ENCODE measurements around the gene SYT1.

Gene SYT1

GRCh38 chr12:78891646-78892353, 27.2 kb downstream of the SYT1 start:
- 87% methylated on average over 1 of the region's 1 CpG for WGBS

GRCh38 chr12:78898416-78898815, 33.8 kb downstream of the SYT1 start:
- H3K4me3 ChIP-seq (ENCODE audit: low read length): no peak overlapping the region
- H3K9me3 ChIP-seq (ENCODE audit: insufficient read depth, low read depth, low read length): no peaks in the 10 kb centered on the region
- H3K27ac ChIP-seq (ENCODE audit: low read depth, low read length): no peak overlapping the region
- H3K27me3 ChIP-seq (ENCODE audit: insufficient read depth, low read length): no peaks in the 10 kb centered on the region
- H3K9ac ChIP-seq (ENCODE audit: low read depth, low read length): no peak overlapping the region
- no peaks in the 10 kb centered on the region for H3K36me3 ChIP-seq (ENCODE audit: insufficient read depth, low read length)
- no CpG with 5 or more reads among the region's 1 CpG for WGBS
- no peaks in the 10 kb centered on the region for H3K4me1 ChIP-seq (ENCODE audit: insufficient read depth, low read length)

More at GRCh38 chr12:78891646-78892353, 27.2 kb downstream of the SYT1 start:
- no peak overlapping the region for H3K9ac ChIP-seq (ENCODE audit: low read depth, low read length)
- peaks cover 27% of the 10 kb centered on the region for H3K4me1 ChIP-seq (ENCODE audit: insufficient read depth, low read length)
- no peaks in the 10 kb centered on the region for H3K27me3 ChIP-seq (ENCODE audit: insufficient read depth, low read length)
- no peak overlapping the region for H3K4me3 ChIP-seq (ENCODE audit: low read length)
- H3K36me3 ChIP-seq (ENCODE audit: insufficient read depth, low read length): no peaks in the 10 kb centered on the region
- no peak overlapping the region for H3K27ac ChIP-seq (ENCODE audit: low read depth, low read length)
- no peaks in the 10 kb centered on the region for H3K9me3 ChIP-seq (ENCODE audit: insufficient read depth, low read depth, low read length)

- H3K9ac ChIP-seq (ENCODE audit: low read depth, low read length): no peak overlapping the region
- no peaks in the 10 kb centered on the region for H3K36me3 ChIP-seq (ENCODE audit: insufficient read depth, low read length)
- 8% methylated on average over 1 of the region's 1 CpG for WGBS
- H3K27ac ChIP-seq (ENCODE audit: low read depth, low read length): no peak overlapping the region; the same call in 1 of the 2 replicates
- no peaks in the 10 kb centered on the region for H3K27me3 ChIP-seq (ENCODE audit: insufficient read depth, low read length)
- no peak overlapping the region for H3K4me3 ChIP-seq (ENCODE audit: low read length)
- peaks cover 39% of the 10 kb centered on the region for H3K4me1 ChIP-seq (ENCODE audit: insufficient read depth, low read length)
- no peaks in the 10 kb centered on the region for H3K9me3 ChIP-seq (ENCODE audit: insufficient read depth, low read depth, low read length)
Measured at GRCh38 chr12:78914859-78915331, 50.3 kb downstream of the SYT1 start.

GRCh38 chr12:78916845-78917480, 52.4 kb downstream of the SYT1 start:
- no peaks in the 10 kb centered on the region for H3K36me3 ChIP-seq (ENCODE audit: insufficient read depth, low read length)
- no peak overlapping the region for H3K4me3 ChIP-seq (ENCODE audit: low read length)
- WGBS: 80% methylated on average over 3 of the region's 3 CpGs
- peaks cover 39% of the 10 kb centered on the region for H3K4me1 ChIP-seq (ENCODE audit: insufficient read depth, low read length)
- H3K9me3 ChIP-seq (ENCODE audit: insufficient read depth, low read depth, low read length): no peaks in the 10 kb centered on the region
- no peak overlapping the region for H3K9ac ChIP-seq (ENCODE audit: low read depth, low read length)
- H3K27me3 ChIP-seq (ENCODE audit: insufficient read depth, low read length): no peaks in the 10 kb centered on the region
- no peak overlapping the region for H3K27ac ChIP-seq (ENCODE audit: low read depth, low read length)

- peaks cover 39% of the 10 kb centered on the region for H3K4me1 ChIP-seq (ENCODE audit: insufficient read depth, low read length)
- no peak overlapping the region for H3K27ac ChIP-seq (ENCODE audit: low read depth, low read length)
- H3K9ac ChIP-seq (ENCODE audit: low read depth, low read length): no peak overlapping the region
- no peaks in the 10 kb centered on the region for H3K27me3 ChIP-seq (ENCODE audit: insufficient read depth, low read length)
- WGBS: 75% methylated on average over 1 of the region's 5 CpGs
- no peaks in the 10 kb centered on the region for H3K9me3 ChIP-seq (ENCODE audit: insufficient read depth, low read depth, low read length)
- H3K4me3 ChIP-seq (ENCODE audit: low read length): no peak overlapping the region
- no peaks in the 10 kb centered on the region for H3K36me3 ChIP-seq (ENCODE audit: insufficient read depth, low read length)
Measured at GRCh38 chr12:78917513-78917912, 52.9 kb downstream of the SYT1 start.

- Histone ChIP-seq H3K4me1 (ENCODE audit: insufficient read depth, low read length) (peaks cover 39% of the 10 kb centered on the region), H3K36me3 (ENCODE audit: insufficient read depth, low read length) (no peaks in the 10 kb centered on the region), H3K27me3 (ENCODE audit: insufficient read depth, low read length) (no peaks in the 10 kb centered on the region), H3K27ac (ENCODE audit: low read depth, low read length) (no peak overlapping the region), H3K9me3 (ENCODE audit: insufficient read depth, low read depth, low read length) (no peaks in the 10 kb centered on the region), H3K4me3 (ENCODE audit: low read length) (no peak overlapping the region), H3K9ac (ENCODE audit: low read depth, low read length) (no peak overlapping the region)
- 100% methylated on average over 2 of the region's 2 CpGs for WGBS
Measured at GRCh38 chr12:78918268-78918667, 53.7 kb downstream of the SYT1 start.

- Histone ChIP-seq H3K9me3 (ENCODE audit: insufficient read depth, low read depth, low read length) (no peaks in the 10 kb centered on the region), H3K4me3 (ENCODE audit: low read length) (no peak overlapping the region), H3K27me3 (ENCODE audit: insufficient read depth, low read length) (no peaks in the 10 kb centered on the region), H3K27ac (ENCODE audit: low read depth, low read length) (no peak overlapping the region), H3K36me3 (ENCODE audit: insufficient read depth, low read length) (no peaks in the 10 kb centered on the region), H3K9ac (ENCODE audit: low read depth, low read length) (no peak overlapping the region), H3K4me1 (ENCODE audit: insufficient read depth, low read length) (no peaks in the 10 kb centered on the region)
- WGBS: 93% methylated on average over 3 of the region's 5 CpGs
Measured at GRCh38 chr12:78928200-78929074, 63.9 kb downstream of the SYT1 start.

GRCh38 chr12:78929075-78929418, 64.5 kb downstream of the SYT1 start:
- Histone ChIP-seq H3K4me1 (ENCODE audit: insufficient read depth, low read length) (no peaks in the 10 kb centered on the region), H3K27ac (ENCODE audit: low read depth, low read length) (no peak overlapping the region), H3K4me3 (ENCODE audit: low read length) (no peak overlapping the region), H3K36me3 (ENCODE audit: insufficient read depth, low read length) (no peaks in the 10 kb centered on the region), H3K27me3 (ENCODE audit: insufficient read depth, low read length) (no peaks in the 10 kb centered on the region), H3K9me3 (ENCODE audit: insufficient read depth, low read depth, low read length) (no peaks in the 10 kb centered on the region), H3K9ac (ENCODE audit: low read depth, low read length) (no peak overlapping the region)
- 96% methylated on average over 6 of the region's 7 CpGs for WGBS

GRCh38 chr12:78931466-78931990, 67.0 kb downstream of the SYT1 start:
- peaks cover 3% of the 10 kb centered on the region for H3K4me1 ChIP-seq (ENCODE audit: insufficient read depth, low read length)
- no peak overlapping the region for H3K4me3 ChIP-seq (ENCODE audit: low read length)
- WGBS: 94% methylated on average over 1 of the region's 1 CpG
- no peaks in the 10 kb centered on the region for H3K27me3 ChIP-seq (ENCODE audit: insufficient read depth, low read length)
- no peak overlapping the region for H3K27ac ChIP-seq (ENCODE audit: low read depth, low read length)
- no peak overlapping the region for H3K9ac ChIP-seq (ENCODE audit: low read depth, low read length)
- H3K36me3 ChIP-seq (ENCODE audit: insufficient read depth, low read length): no peaks in the 10 kb centered on the region
- no peaks in the 10 kb centered on the region for H3K9me3 ChIP-seq (ENCODE audit: insufficient read depth, low read depth, low read length)

- no peaks in the 10 kb centered on the region for H3K27me3 ChIP-seq (ENCODE audit: insufficient read depth, low read length)
- no peak overlapping the region for H3K27ac ChIP-seq (ENCODE audit: low read depth, low read length)
- H3K36me3 ChIP-seq (ENCODE audit: insufficient read depth, low read length): no peaks in the 10 kb centered on the region
- peaks cover 6% of the 10 kb centered on the region for H3K4me1 ChIP-seq (ENCODE audit: insufficient read depth, low read length)
- H3K9ac ChIP-seq (ENCODE audit: low read depth, low read length): no peak overlapping the region
- no CpG with 5 or more reads among the region's 2 CpGs for WGBS
- H3K4me3 ChIP-seq (ENCODE audit: low read length): no peak overlapping the region
- no peaks in the 10 kb centered on the region for H3K9me3 ChIP-seq (ENCODE audit: insufficient read depth, low read depth, low read length)
Measured at GRCh38 chr12:78933014-78933413, 68.4 kb downstream of the SYT1 start.
